G401.6 (cell line): ENCODE results near the gene ZSWIM4.

Experiments
- FAIRE-seq: peaks from 2 replicates; lab custom pipeline; 2012; peaks lifted over from hg19 to GRCh38; lab: Jason Lieb, UNC

Gene ZSWIM4

GRCh38 chr19:13835791-13836723, 40.8 kb downstream of the ZSWIM4 start:
- FAIRE-seq: no peak

- no peak for FAIRE-seq
Measured at GRCh38 chr19:13838435-13839129, 43.3 kb downstream of the ZSWIM4 start.

- FAIRE-seq: no peak
Measured at GRCh38 chr19:13839130-13839937, 44.1 kb downstream of the ZSWIM4 start.

- no peak for FAIRE-seq
Measured at GRCh38 chr19:13839938-13840304, 44.7 kb downstream of the ZSWIM4 start.

- FAIRE-seq: no peak
Measured at GRCh38 chr19:13840305-13841085, 45.3 kb downstream of the ZSWIM4 start.

- no peak for FAIRE-seq
Measured at GRCh38 chr19:13841086-13841961, 46.1 kb downstream of the ZSWIM4 start.

GRCh38 chr19:13841962-13842290, 46.7 kb downstream of the ZSWIM4 start:
- no peak for FAIRE-seq

- FAIRE-seq: no peak
Measured at GRCh38 chr19:13842291-13843103, 47.3 kb downstream of the ZSWIM4 start.

GRCh38 chr19:13843104-13843921, 48.1 kb downstream of the ZSWIM4 start:
- FAIRE-seq: no peak

GRCh38 chr19:13844130-13844631, 48.9 kb downstream of the ZSWIM4 start:
- no peak for FAIRE-seq

GRCh38 chr19:13846557-13847406, 51.5 kb downstream of the ZSWIM4 start:
- FAIRE-seq: peak; percentile 31

GRCh38 chr19:13847407-13848339, 52.4 kb downstream of the ZSWIM4 start:
- FAIRE-seq: no peak

- FAIRE-seq: no peak
Measured at GRCh38 chr19:13848340-13848677, 53.1 kb downstream of the ZSWIM4 start.

- peak; percentile 82 for FAIRE-seq
Measured at GRCh38 chr19:13848798-13849676, 53.8 kb downstream of the ZSWIM4 start.

GRCh38 chr19:13849991-13850909, 55.0 kb downstream of the ZSWIM4 start:
- FAIRE-seq: no peak
